NCI-H187 (cell line): ENCODE measurements around the gene AMPD2.

ENCODE experiments used
- DNase-seq, 2 experiments: peaks; one replicate each; lab custom pipeline; 2025; lab: John Stamatoyannopoulos, UW

Gene AMPD2

DNA sequence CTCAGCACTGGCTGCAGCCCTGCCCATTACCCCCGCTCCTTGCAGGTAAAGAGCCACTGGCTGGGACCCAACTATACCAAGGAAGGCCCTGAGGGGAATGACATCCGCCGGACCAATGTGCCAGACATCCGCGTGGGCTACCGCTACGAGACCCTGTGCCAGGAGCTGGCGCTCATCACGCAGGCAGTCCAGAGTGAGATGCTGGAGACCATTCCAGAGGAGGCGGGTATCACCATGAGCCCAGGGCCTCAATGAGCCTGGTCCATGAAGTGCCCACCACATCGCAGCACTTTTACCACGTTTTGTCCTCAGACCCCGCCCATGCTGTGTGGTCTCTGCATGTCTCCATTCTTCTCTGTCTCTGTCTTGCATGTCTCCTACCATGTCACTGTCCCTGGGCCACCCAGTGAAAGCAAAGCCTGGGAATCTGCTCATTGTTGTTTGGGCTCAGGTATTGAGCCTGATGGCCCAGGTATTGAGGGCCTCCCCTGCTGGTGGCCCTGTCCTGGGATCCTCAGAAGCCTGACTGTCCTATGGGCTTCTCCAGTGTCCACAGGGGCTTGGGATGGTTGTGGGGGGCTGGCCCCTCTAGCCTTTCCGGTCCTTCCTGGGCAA is 11.4 kb downstream of the AMPD2 start:
- no peak for DNase-seq

DNA sequence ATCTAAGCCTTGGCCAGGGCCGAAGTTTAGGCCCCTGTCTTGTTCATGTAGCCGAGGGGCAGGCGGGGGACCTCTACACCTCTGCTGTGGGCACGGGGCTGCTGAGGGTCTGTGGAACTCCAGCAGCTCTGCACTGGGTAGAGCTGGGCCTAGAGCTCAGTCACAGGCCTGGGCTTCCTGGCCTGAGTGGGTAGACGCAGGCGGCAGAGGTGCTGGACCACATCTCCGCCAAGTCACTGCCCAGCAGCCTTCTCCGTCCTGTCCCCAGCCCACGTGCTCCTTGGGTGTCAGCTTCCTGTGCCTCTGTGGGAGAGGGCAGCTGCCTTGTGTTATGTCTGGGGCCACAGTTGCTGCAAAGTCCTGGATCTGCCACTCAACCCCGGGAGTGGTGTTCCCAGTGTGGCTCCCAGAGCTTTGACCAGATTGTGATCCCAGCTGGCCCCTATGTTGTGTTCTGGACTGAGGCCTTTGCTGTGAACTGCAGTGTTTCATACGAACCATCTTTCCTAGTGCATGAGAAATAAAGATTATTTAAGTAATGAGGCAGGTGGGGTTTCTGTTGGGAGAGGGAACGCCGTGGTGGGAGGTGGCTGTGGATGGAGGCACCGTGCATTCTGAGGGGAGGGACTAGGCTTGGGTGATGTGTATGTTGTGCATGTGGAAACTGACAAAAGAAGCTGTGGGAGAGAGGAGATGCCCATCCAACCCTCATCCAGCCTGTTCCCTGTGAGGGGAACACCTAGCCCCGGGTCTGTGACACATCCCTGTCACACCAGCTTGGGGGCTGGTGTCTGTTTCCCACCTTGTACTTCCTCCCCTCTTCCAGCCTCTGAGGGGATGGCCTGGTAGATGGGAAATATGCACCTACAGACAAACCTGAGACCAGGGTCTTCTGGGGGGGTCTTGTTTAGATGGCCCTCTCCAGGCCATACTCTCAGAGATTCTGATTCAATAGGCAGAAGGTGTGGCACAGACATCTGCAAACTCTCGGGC is 12.2 kb downstream of the AMPD2 start:
- DNase-seq = no peak

DNA sequence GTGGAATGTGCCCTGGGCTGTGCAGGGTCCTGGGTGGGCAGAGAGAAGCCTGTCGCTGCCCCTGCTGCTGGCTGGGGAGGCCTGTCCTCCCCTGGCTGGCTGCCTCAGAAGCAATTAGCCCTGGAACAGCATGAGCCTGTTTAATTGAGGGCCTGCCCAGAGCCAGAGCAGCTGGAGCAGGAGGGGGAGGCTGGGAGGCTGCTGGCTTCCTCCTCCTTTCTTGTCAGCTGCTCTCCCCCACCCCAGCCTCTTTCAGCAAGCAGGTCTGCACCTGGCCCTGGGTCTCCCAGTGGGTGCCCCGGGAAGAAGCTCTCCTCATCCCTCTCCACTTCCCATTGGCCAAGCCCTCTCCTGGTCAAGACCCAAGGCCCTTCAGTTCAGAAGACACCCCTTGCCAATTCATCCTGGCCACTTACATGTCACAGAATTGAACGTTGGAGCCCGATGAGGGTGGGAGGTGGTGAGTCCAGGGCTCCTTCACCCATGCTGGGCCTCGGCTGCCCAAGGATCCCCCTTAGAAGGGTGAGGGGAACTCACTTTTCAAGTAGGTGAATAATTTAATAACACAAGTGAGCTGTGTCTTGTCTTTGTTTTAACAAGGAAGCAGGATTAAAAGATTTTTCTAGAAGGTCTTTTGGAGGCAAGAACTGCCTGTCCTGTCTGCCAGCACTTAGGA is 13.2 kb downstream of the AMPD2 start:
- peak in 1 of 2 experiments; percentile 47 for DNase-seq

DNA sequence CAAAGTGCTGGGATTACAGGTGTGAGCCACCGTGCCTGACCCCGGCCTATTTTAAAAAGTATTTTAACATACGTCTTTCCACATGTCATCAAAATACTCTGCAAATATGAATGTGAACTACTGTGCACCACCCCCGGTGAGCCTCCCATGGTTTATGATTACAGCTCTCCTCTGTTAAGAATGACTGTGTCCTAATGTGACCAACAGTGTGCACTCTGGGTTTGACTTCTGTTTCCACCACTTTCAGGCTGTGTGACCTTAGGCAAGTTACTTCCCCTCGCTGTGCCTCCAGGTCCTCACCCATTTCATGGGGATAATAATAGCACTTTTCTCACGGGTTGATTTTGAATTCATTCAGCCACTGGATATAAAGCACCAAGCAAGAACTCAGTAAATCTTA is 14.7 kb downstream of the AMPD2 start:
- DNase-seq = no peak

DNA sequence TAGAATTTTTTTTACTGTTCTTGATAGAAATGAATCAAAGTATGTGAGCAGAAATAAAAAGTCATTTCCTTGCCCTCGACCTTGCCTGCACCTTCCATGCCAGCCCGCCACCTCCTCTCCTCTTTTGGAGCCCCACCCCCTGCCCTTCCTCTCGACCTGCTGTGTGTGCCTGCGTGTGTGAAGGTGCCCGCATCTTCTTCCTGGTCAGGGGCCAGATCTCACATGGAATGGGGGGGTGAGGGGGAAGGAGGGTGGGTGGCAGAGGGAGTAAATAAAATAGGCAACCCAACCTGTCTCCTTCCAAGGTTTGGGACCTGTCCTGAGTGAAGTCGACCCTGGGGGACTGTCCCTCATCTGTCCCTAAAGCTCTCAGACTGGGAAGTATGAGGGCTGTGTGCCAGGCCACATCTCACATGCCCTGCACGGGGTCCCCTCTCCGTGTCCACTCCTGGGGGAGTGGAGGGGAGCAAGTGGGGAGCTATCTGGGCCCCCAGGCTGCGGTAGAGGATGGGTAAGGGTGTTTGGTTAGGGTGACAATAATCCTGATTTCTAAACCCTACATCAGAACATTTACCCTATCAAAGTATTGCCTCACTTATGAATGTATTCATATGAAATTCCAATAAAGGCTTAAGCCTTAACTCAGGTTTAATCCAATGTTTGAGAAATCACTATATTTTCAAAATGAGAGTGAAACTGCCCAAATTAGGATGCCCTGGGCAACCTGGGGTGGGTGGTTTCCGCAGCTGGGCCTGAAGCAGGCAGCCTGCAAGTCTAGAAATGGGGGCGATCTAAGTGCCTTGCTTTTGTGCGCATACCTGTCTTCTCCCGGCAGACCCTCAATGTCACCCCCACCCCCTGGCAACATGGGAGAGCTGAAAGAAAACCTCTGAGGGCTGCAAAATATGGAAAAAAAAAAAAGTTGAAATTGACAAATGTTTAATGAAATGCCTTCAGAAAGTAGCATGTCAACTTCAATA is 15.4 kb downstream of the AMPD2 start:
- no peak for DNase-seq

DNA sequence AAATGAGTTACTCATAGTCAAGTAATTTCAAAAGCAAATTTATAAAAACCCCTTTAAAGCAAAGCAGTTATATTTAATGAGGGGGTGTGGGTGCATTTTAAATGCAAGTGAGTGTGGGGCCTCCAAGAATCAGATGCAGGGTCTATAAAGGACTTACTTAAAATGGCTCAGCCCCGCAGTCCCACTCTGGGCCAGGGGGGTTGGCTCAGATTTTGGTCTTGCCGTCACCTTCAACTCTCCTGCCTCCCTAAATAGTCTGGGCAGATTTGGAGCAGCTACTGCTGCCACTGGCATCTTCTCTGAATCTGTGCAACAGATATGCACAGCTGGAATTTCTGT is 16.2 kb downstream of the AMPD2 start:
- DNase-seq = no peak

DNA sequence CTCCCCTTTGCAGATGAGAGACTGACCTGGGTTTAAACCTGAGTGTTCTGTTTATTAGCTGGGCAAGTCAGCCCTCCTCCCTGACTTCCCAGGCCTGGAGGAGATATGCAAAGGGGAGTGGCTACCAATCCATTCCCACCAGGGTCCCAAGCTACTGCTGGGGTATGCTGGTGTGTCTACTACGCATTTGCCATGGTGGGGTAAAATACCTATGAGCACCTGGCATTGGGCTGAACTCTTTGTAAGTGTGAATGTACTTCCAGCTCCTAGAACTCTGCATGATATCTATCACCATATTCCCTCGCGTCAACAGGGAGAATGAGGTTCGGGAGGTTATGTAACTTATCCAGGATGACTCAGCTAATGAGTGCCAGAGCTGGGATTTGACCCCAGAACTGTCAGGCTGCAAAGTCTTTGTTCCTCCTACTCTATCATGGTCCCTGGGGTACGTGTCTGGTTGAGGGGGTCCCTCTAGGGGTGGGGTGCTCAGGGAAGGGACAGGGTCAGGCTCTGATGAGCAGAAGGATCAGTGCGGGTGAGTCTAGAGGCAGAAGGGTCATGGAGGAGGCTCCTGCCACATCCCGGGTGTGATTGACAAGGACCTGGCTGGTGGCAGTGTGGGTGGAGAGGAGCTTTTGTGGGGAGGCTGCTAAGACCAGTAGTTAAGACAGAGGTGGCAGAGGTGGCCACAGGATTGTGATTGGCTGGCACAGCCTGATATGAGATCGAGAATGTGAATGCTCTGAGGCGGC is 16.7 kb downstream of the AMPD2 start:
- no peak for DNase-seq

DNA sequence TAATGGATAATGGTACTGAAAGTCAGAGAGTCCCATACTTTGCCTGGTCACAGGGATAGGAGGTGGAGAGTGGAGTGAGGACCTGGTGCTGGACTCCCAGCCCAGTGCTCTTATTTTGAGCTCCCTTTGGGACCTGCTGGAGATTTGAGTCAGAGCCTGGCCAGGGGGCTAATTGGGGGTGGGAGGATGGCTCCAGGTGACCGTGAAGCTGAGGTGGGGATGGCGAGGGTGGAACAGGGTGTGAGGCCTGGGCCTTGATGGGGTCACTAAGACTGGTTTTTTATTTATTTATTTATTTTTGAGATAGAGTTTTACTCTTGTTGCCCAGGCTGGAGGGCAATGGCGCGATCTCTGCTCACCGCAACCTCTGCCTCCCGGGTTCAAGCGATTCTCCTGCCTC is 17.8 kb downstream of the AMPD2 start:
- no peak for DNase-seq

DNA sequence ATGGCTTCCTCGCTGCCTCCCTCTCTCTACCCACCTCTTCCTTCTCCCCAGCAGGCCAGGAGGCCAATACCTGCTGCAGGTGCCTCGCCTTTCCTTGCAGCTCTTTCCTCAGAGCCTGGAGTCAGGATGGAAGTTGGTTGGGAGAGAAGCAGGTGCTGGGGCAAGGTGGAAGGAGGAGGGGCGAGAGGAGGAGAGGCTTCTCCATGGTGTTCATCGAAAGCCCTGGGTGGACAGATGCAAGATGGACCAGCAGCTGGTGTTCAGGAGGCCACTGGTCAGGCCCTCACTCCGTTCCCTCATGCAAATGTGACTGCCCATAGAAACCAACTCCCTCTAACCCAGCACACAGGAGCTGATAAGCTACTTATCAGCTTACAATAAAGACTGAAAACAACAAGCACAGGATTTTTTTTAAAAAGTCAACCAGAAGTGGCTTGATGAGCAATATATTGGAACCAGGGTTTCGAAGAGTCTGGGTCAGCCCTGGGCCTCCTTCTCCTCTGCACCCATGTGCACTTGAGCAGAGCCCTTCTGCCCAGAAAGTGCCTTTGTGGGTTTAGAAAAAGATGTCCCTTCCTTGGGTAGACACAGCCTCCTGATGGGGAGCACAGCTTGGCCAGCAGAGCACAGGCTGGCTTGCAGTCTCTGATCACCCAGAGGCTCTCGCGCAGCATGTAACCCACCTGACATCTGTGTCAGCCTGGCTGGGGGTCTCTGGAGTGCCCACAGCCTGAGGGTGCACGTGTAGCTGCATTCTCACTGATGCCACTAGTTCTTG is 19.6 kb downstream of the AMPD2 start:
- DNase-seq = no peak

DNA sequence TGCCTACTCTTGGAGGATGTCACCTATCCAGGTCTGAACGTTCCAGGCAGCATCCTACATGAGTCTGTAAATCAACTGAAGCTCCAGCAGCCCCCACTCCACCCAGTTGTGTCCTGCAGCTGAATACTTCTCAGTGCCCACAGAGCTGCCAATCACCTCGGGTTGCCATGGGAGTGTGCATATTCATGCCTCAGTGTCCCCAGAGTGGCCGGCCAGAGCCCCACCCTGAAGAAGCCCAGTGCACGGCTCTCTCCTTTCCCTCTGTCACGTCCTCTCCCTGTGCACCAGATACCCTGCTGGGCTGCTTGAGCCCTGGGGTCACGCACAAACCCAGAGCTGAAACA is 20.2 kb downstream of the AMPD2 start:
- no peak for DNase-seq

DNA sequence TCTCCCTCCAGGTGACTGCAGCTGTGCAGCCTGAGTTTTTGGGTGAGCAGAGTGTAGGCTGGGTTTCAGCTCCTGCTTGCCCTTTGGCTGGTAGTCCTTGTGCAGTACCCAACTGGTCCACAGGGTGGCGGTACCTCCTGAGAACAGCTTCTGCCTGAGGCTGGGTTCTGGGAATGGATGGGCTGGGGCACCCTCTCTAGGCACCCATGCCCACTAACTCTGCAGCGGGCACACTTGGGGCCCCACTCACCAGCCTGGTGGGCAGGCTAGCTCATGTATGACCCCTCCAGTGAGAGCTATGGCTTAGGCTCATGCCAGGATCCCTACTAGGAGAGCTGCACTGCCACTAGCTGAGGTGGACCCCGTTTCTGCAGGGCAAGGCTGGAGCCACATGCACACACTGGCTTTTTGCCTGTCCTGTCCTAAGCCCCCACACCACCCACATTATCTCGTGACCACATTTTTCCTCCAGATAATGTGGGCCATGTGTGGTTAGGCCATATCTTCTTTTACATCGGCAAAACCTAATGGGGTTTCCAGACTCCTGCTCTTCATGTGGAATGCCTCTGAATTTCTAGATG is 20.7 kb downstream of the AMPD2 start:
- DNase-seq = peak; percentile 30 to 72

DNA sequence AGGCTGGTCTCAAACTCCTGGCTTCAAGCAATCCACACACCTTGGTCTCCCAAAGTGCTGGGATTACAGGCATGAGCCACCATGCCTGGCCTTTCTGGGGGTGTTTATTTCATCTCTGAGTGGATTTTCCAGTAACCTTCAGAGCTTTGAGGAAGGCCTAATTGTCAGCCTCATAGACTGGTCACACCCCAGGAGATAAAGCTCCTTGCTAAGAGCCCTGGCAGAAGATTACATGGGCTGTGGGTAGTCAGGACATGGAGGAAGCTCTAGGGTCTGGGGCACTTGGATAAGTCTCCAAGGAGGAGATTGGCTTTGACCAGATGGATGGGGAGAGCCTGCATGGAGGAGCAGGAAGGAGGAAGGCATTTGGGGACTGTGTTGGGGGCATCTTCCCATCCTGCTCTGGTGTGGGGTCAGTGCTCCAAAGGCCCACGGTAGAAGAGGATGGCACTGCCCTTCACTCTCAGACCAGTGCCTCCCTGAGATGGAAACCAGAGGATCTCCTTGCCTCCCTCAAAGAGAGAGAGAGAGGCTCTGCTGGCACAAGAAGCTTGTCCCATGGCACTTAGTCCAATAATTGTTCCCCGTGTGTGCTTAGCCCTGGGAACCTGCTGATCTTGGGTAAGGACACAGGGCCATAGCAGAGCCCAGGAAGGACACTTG is 21.6 kb downstream of the AMPD2 start:
- DNase-seq = no peak

DNA sequence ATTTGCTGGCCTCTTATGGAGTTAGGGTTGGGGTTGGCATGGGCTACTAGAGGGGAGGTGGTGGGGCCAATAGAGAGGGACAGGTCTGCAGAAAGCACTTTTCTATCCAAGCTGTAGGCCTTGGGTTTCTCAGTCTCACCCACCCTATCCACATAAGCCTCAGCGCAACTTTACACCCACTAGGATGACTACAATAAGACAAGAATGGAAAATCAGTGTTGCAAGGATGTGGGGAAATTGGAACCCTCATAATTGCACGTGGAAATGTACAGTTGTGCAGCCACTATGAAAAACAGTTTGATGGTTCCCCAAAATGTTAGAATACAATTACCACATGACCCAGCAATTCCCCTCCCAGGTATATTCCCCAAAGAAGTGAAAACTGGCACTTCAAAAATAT is 22.2 kb downstream of the AMPD2 start:
- DNase-seq = no peak

DNA sequence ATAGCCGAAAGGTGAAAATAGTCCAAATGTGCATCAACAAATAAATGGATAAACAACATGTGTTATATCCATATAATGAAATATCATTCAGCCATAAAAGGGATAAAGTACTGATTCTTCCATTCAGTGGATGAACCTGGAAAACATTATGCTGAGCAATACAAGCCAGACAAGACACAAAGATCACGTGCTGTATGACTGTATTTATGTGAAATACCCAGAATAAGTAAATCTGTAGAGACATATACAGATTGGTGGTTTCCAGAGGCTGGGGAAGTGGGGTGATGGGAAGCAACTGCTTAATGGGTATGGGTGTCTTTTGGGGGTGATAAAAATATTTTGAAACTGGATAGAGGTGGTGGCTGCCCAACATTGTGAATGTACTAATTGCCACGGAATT is 23.0 kb downstream of the AMPD2 start:
- no peak for DNase-seq

DNA sequence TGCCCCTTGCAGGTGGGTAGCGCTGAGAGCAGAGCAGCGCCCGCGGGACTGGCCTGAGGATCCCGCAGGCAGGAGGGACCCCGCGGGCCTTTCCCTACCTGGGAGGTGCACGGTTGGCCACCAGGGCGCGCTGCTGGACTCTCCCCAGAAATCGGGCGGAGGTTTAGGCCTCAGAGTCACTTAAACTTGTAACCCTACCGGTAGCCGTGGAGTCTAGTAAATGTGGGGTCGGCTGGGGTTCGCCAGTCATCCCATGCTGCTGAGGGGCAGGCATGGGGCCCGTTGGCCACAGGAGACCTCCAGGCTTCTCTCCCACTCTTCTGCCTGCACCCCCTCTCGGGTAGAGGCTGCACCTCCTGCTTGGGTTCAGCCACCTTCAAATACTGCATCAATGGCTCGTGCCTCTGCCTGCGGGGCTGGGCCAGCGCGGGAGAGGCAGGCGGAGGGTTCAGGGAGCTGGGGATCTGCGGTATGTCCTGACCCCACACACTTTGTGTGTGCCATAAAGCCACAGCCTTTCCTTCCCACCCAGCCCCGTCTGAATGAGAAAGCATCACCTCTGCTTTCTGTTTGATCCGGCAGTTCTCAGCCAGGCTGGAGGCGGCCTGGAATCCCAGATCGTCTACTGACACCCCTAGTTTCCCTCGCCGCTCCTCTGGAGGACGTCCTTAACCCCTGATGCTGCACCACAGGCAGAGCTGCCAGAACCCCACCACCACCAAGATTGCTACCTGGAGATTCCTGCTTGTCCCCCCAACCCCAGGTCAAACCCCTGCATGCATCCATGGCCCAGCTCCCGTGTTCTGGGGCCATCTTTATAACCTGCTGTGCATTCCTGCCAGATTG is 24.0 kb downstream of the AMPD2 start:
- peak; percentile 30 to 65 for DNase-seq

DNA sequence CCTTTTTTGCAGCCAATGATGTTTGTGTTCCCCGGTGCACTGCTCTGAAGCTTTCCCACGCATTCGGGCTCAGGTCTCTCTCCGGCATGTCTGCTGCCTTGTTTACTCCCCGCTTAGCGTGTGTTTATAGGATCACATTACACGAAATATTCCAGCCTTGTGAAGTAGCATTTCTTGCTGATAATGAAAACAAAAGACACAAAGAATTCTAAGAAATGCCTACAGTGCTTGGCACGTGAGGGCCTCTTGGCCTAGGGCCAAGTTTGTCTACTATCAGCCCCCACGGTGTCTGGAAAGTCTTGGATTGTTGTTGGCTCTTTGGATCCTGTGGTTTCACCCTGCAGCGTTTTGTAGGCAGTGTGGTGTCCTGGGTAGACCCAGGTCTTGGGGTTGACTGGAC is 25.0 kb downstream of the AMPD2 start:
- no peak for DNase-seq

DNA sequence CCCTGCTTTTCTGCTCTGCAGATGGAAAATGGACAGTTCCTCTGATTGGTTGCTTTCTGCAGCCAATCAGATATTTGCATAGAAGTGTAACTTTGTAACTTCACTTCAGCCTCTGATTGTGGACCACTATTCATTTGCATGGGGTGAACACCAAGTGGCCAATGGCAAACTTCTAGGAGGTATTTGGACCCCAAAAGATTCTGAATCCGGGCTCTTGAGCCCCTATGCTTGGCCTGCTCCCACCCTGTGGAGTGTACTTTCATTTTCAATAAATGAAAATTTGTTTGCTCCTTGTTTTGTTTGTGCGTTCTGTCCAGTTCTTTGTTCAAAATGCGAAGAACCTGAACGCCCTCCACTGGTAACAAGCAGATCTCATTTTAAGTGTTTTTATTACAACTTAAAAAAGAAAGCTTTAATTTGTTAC is 29.9 kb downstream of the AMPD2 start:
- DNase-seq = no peak

DNA sequence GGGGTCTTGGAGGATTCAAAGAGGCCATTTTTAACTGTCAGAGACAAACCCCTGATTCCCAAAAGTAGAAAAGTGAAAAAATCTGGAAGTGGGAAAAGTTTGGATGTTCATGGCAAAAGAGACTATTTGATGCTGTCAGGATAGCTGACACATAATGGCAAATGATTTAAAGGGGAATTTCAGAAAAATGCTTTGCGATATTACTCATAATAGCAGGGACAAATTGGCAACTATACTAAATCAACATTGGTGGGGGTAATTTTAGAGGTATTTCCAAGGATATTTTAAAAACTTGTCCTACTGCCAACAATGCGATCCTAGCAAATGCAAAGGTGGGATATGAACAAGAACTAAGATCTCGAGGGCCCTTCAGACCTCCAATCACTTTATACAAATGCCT is 31.0 kb downstream of the AMPD2 start:
- no peak for DNase-seq
